HG03565 (cell line): ENCODE results near the gene LPCAT4.

ENCODE experiments used
- ATAC-seq: cut with Tn5 transposase; IDR thresholded peaks from one replicate; pipeline ENCODE4 v1.9.1; 2021; ENCODE audit warnings: mild to moderate bottlenecking, moderate library complexity; ENCODE audit not compliant: unreplicated experiment

LPCAT4 gene

DNA sequence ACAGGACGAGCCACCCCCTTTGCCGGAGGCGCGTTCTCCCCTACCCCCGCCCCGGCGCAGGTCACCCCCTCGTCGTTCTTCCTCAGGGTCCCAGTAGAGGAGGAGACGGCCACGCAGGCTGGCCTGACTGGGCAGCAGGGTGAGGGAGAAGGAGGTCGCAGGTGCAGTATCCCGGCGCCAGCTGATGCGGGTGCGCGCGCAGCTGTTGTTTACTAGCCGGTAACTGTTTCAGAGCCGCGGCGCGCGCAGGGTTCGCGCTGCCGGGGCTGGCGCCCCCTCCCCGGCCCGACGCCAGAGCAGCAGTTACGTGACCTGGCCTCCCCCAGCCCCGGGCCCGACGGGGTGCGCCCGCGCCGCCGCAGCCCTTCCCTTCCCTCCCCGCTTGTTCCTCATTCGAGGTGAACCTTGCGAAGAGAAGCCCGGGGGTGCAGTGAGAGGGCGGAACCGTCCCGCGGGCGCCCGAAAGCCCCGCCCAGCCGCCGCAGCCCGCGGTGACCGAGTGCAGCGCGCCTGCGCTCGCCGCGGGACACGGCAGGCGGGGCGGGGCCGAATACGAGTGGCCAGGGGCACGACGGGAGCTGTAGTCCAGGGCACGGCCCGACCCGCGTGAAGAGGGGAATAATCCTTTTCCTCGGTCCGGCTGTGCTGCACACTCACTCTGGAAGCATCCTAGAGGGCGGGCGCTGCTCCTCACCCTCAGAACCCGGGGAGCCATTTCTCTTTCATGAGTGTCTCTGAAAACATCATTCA lies 29.3 kb downstream of the LPCAT4 start, which contains the start of gene SLC12A6:
Gene SLC12A6 (minus strand): TSS at position 225 of the 750 bp plus-strand sequence. CDS start 1,101 bp downstream, outside the sequence.
- ATAC-seq = peak; percentile 63

DNA sequence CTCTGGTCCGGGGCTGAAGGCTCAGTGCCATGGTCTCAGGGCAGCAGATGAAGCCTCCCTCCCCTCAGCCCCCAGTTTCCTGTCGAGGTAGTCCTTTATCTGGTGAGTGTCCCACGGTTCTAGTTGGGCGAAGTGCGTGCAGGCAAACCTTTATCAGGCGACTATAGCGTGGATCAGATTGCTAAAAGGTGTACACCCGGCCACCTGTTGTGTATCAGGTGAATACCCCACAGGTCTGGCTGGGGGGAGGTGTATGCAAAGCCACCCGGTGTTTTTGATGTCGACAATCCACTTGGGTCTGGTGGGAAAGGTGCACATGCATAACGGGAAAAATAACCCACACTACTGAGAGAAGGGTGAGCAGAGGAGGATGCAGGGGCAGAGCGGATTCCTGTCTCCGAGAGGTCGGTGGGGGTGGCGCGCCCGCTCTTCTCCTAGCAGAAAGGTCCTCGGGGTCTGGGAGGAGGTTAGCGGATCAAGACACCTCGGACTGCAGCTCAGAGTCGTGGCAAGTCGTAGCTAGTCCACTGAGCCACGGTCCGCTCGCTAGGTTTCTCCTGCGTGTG lies 29.9 kb downstream of the LPCAT4 start:
- no peak for ATAC-seq

DNA sequence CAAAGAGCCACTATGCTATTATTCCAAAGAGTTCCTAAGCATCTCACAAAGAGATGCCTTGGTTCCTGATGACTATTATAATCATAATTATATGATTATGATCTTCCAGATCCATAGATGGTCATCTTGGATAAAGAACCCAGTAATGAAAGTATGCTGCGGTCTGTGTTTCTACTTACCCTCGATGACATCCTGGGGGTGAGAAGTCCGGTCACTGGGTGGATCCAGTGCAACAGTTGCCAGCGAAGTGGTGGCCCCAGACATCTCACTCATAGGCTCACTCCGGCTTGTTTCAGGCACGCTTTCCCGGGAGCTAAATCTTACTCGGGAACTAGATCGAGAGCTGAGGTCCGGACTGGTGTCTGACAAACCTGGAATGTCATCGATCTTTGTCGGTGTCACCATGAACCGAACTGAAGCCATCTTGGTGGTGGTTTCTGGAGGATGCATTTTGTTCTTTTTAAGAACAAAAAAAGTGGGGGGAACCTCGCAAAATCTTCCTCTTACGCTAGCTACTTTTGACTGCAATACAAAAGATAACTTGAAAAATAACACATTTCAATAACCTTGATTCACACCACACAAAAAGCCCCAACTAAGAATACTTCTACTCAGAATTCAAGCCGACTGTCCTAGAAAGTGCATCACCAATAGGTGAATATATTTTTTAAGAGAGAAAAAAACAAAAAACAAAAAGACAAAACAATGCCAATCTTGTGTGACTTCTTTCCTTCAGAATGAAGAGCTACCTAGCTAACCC lies 30.6 kb downstream of the LPCAT4 start:
- no peak for ATAC-seq

DNA sequence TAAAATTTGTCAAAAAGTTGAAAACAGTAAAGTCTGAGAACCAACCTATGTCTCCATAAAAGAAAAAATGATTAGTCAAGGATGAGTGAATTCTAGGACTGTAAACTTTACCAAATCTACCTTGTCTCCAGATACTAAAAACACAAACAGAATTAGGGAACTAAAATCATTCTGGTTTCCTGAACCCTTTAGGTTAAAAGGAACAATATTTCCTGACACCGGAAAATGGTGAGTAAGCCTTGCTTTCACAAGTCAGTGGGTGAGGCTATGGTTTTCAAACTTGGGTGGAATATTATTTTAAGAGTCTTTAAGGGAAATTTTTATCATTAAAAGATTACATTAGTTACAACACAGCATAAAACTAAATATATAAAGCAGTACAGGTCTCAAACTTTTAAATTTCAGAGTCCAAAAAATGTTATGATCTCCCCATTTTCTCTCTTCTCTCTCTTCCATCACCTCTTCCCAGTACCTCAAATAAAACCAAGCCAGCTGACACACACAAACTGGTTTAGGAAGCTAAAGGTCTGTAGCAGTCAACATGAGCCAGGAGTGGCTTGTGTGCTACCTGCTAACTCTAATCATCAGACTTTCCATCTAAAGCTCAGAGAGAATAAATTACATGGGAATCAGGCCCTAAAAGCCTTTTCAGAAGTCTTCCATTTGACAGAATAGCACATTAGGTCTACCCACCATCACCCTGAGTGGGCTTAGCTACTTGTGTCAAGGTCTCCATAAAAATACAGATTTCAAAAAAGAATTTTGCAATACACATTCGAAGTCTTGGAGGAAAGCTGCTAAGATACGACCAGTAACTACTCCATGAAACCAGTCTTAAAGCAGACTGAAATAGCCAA lies 31.6 kb downstream of the LPCAT4 start:
- no peak for ATAC-seq

GRCh38 chr15:34334672-34335071 lies 32.3 kb downstream of the LPCAT4 start:
- ATAC-seq = no peak

DNA sequence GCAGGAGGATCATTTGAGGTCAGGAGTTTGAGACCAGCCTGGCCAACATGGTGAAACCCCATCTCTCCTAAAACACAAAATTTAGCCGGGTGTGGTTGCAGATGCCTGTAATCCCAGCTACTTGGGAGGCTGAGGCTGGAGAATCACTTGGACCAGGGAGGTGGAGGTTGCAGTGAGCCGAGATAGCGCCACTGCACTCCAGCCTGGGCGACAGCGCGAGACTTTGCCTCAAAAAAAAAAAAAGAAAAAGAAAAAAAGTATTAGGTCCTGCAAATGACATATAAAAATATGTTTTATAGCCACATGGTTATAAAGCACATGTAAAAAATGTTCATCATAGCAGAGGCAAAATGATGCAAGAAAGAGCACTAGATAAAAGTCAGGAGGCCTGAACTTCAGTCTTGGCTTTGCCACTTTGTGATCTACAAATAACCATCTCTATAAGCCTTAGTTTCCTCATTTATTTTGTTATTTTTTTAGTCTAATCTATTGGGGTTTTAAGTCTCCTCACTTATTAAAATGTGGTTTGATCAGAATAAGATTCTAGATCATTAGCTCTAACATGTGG lies 34.4 kb downstream of the LPCAT4 start:
- ATAC-seq = no peak

DNA sequence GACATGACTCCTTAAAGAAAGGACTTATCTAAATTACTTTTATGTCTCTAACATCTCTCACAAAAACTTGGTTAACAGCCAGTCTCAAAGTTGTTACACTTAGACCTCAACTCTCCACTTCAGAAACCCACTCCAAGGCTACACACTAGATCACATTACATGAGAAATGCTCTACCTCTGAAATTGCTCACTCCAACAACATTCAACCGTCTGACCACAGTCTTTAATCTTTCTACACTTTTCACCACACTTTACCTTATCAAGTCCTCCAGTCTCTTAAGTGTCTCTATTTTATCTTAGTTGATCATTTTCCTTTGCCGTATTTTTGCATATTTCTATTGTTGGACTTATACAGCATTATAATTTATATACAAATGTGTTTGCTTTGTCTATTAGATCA lies 35.2 kb downstream of the LPCAT4 start:
- ATAC-seq = no peak

- no peak for ATAC-seq
Measured at GRCh38 chr15:34330279-34330678, 36.7 kb downstream of the LPCAT4 start.

- no peak for ATAC-seq
Measured at GRCh38 chr15:34329006-34329405, 38.0 kb downstream of the LPCAT4 start.

GRCh38 chr15:34327906-34328305 lies 39.1 kb downstream of the LPCAT4 start:
- ATAC-seq = peak; percentile 32

GRCh38 chr15:34325368-34325767 lies 41.6 kb downstream of the LPCAT4 start:
- no peak for ATAC-seq

GRCh38 chr15:34324933-34325332 lies 42.1 kb downstream of the LPCAT4 start:
- ATAC-seq = no peak

DNA sequence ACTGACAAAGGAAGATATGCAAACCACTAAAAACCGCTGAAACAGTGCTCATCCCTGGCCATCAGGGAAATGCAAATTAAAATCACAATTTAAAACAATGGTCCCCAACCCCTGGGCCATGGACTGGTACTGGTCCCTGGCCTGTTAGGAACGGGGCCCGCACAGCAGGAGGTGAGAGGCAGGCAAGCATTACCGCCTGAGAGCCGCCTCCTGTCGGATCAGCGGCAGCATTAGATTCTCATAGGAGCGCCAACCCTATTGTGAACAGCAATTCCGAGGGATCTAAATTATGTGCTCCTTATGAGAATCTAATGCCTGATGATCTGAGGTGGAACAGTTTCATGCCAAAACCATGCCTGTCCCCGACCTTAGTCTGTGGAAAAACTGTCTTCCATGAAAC lies 43.8 kb downstream of the LPCAT4 start:
- no peak for ATAC-seq

DNA sequence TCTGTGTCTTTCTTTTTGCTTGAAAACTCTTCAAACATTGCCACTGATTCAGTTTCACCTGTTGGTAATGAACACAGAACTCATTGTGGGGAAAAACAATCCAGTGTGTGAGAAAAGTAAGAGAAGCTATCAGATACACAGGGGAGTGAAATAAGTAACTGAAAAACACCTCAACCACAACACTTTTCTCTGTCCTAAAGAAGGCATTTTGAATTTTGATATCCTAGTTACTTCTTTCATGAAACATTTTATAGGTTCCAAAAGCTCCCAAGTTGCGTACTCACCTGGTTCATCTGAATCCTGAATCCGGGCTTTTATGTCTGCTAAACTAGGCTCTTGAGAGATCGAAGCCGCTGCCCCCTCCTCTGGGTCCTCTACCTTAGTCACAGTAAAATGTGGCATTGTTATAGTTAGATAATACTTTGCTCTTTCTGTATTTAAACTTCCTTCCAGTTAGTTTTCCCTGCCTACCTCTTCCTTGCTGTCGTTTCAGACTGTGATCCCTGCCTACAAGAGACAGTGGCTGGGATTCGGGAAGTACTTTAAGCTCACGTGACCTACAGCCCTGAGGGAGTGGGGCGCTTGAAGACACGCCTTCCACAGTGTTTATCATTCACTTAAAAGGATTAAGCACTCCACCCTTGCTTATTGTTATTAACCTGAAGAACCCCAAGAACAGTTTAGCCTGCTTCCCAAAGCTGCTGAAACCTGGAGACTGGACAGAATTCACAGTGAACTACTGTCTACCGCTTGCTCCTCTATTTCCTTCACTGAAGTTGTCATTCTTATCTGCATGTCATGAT lies 48.5 kb downstream of the LPCAT4 start:
- no peak for ATAC-seq

GRCh38 chr15:34314491-34315490 lies 52.2 kb downstream of the LPCAT4 start:
- no peak for ATAC-seq

- ATAC-seq = no peak
Measured at GRCh38 chr15:34311563-34311962, 55.4 kb downstream of the LPCAT4 start.
